Stimulated activated CD4-positive, alpha-beta T cell treated with anti-CD3 and anti-CD28 coated beads, Interleukin-1b, Interleukin-23, amount 100 ng/mL, for 48 hours (primary cell): ENCODE measurements around the gene TMEM108.

ENCODE experiments used
- DNase-seq: peaks from one replicate; pipeline ENCODE4 v3.0.0-alpha.2; 2020

TMEM108 gene

GRCh38 chr3:133366921-133367320 lies 328.7 kb downstream of the TMEM108 start:
- DNase-seq: no peak

GRCh38 chr3:133367403-133367802 lies 329.2 kb downstream of the TMEM108 start:
- DNase-seq: no peak

DNA sequence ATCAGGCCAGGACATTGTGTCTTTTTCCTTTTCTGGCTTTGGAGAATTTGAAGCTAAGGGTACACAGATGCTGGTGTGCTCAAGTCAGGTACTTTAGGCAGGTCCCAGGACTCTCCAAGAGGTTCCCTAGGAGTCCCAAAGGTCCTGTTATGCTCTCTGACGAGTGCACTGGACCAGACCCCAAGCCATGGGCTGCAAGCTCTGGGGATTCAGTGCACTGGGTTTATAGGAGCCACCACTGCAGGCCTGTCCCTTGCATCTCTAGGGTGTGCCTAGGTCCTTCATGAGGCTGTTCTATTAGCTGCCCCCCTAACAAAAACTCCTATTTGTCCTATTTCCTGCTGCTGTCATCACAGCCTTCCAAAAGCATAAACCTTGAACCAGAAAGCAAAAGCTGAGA lies 329.8 kb downstream of the TMEM108 start:
- no peak for DNase-seq

GRCh38 chr3:133368371-133369067 lies 330.3 kb downstream of the TMEM108 start:
- no peak for DNase-seq

DNA sequence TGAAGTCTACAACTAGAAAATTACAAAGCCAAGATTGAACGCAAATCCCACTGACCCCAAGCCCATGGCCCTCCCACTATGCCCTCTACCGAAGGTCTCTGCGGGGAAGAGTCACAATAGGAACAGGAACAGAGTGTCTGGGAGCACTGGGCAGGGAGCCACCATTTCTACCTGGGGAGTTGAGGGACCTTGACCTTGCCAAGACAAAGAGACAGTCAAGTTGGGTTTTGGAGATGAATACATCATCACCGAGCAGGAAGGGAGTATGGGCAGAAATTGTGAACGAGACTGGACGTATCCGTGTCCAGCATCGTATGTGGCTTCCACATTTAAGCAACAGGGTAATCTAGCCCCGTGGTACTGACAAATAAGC lies 330.9 kb downstream of the TMEM108 start:
- no peak for DNase-seq

- no peak for DNase-seq
Measured at GRCh38 chr3:133371181-133371580, 333.0 kb downstream of the TMEM108 start.

DNA sequence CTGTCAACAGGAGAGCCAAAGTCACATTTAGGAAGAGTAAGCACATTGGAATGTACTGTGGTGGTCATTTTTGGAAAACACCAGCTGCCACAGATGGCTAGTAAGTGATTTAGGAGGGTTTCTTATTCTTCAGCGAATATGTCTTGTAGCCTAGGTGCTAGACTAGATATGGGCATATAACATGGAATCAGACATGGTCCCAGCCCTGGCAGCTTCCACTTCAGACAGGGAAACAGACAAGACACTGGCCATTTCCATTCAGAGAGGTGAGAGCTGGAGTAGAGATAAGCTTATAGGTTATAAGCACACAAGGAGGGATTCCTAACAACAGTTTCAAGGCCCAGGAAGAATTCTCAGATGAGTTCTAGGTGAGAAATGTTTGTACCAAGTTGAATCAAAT lies 333.5 kb downstream of the TMEM108 start:
- no peak for DNase-seq

DNA sequence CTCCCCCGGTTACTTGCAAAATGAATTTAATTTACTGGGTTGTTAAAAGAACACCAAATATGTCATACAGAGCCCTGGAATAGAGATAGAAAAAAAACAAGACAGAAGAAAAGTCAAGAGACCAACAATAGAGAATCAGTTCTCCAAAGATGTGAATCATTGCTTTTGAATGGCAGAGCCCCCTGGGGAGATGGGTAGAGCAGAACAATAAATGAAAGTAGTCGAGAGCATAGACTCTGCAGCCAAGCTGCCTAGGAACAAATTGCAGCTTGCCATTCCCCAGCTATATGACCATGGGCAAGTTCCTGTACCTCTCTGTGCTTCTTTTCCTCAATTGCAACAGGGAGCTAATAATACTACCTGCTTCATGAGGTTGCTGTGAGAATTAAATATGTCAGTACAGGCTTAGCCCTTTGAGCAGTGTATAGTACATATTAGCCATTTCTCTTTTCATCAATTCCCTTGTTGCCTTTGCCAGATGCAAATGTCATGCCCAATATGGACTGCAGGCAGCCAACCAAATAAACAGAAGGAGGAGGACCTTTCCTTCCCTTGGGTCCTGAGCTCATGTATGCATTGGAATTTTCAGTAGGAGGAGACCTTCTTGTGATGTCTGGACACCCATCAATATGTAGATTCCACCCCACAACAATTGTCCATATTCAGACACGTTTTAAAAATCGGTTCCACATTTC lies 336.7 kb downstream of the TMEM108 start:
- no peak for DNase-seq

DNA sequence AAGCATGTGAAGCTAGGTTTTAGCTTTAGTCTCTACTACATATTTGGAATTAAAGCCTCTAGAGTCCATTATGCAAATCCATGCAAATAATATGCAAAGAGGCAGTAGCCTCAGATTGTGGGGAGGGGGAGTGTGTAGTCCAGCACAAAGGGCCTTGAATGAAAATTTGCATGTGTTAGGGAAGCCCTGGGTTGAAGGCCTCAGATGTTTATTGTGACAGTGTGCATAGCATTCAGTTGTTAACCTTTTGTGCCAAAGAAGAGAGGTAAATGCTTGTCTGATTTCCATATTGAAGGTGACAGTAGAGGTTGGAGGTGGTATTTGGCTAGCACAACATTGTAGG lies 337.2 kb downstream of the TMEM108 start:
- DNase-seq: no peak

DNA sequence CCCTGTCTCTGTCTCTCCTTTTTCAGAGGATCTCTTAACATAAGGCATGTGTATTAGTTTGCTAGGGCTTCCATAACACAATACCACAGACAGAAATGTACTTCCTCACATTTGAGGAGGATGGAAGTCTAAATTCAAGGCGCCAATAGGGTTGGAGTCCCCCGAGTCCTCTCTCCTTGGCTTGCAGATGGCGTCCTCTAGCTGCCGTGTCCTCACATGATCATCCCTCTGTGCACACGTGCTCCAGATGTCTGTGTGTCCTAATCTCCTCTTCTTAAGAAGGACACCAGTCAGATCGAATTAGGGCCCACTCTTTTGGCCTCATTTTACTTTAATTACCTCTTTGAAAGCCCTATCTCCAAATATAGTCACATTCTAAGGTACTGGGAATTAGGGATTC lies 338.6 kb downstream of the TMEM108 start:
- DNase-seq: no peak

DNA sequence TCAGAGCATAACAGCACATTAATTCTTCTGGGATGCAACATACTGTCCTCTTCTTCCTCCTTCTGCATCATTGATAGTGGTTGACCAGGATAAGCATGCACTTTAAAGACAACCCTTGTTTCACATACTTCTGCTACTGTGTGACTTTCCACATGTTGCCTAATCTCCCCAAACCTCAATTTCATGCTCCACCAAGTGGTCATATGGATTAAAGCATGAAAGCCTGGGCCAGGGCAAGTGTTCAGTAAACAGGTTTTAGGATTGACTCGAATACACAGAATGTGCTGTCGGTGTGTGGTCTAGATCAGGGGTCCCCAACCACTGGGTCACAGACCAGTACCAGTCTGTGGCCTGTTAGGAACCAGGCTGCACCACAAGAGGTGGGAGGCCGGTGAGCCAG lies 339.2 kb downstream of the TMEM108 start:
- no peak for DNase-seq

- no peak for DNase-seq
Measured at GRCh38 chr3:133379926-133380325, 341.7 kb downstream of the TMEM108 start.

- no peak for DNase-seq
Measured at GRCh38 chr3:133380481-133381225, 342.5 kb downstream of the TMEM108 start.

GRCh38 chr3:133381346-133382109 lies 343.3 kb downstream of the TMEM108 start:
- DNase-seq: no peak

- no peak for DNase-seq
Measured at GRCh38 chr3:133383175-133383574, 345.0 kb downstream of the TMEM108 start.

DNA sequence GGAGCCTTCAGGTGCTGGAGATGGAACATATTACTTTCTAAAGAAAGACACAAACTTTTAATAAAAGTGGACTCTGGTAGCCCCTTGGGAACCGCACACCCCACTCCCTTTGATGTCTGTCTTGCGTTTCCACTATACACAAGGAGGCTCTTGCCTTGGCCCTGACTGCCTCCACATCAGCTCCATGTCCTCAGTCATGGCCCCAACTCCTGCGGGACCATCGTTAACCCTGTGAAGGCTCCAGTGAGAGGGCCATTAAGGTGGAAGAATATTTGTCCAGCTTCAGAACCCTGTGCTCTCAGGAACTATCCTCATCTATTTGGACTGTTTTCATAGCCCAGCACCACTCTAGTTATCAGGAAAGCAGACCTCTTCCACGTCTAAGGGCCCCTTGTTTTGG lies 345.6 kb downstream of the TMEM108 start:
- no peak for DNase-seq

DNA sequence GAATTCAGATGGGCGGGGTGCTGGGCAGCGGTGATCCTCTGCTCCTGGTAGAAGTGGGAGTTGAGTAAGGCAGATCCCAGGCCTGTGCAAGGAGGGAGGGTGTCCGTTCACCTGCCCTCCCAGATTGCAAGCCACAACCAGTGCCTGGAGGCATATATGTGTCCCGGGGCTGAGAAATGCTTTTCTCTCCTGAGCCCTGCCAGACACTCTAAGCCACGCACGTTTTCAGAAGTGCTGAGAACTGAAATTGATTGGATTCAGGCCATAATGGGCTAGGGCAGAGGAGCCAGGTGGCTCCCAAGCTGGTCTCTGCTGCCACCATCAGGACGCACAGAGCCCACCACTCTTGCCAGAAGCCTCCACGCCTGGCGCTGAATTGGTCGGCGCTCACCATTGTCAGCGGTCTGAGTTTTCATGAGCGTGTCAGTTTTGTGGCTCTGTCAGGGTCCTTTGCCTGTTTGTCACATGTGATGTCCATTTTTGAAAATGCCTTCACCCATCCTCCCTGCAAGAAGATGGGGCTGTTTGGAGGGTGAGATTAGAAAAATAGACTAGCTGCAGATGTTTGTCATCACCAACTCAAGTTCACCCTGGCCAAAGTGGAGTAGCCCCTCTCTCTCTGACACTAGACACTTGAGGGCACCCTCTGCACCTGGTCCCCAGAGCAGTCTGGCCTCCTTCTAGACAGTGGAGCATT lies 346.3 kb downstream of the TMEM108 start:
- peak; percentile 36 for DNase-seq

DNA sequence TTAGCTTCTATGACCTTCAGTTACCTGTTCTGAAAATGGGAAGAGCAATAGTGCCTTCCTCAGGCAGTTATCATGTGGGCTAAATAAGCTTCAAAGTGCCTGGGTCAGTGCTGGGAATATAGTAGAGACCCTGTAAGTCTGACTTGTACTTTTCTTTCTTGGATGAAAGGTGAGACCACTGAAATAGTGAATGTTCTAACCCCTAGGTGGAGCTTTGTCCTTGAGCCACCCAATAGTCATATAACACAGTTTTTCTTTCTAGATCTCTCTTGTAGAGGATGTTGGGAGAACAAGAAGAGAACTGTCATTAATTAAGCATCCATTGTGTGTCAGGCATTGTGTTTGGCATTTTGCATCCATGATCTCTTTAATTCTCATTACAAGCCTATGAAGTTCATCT lies 348.7 kb downstream of the TMEM108 start:
- no peak for DNase-seq

DNA sequence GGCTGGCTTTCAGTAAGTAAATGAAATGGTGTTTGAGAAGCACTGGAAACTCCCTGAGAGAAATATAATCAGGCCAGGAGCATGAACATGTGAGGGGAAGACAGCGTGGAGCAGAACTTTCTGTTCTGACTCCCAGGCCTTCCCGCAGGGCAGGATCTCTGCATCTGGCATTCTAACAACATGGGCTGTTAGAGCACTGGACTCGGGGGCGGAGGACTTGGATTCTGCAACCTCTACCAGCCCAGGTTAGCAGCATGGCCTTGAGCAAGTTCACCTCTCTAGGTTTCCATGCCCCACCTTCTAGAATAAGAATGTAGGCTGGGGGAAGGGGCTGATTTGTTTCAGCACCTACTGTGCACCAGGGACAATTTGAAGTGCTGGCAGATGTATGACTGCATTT lies 349.1 kb downstream of the TMEM108 start:
- DNase-seq: no peak

- no peak for DNase-seq
Measured at GRCh38 chr3:133388696-133389395, 350.7 kb downstream of the TMEM108 start.

- DNase-seq: no peak
Measured at GRCh38 chr3:133390715-133391114, 352.5 kb downstream of the TMEM108 start.

GRCh38 chr3:133393204-133393603 lies 355.0 kb downstream of the TMEM108 start:
- DNase-seq: no peak
